ENCODE data around the gene CALHM3. TPM values are rescaled to one million over a fixed set of nuclear protein-coding genes. Genes with fewer than 3 reads are reported as not detected.
"Not testable (repeated sequence)": the region's sequence is repeated elsewhere in the genome, so short reads cannot be mapped to it uniquely, and the experiment has no call there.

CALHM3 gene
- total and polyA plus RNA-seq, 4 donors, result 0.02 to 0.15 TPM; not detected in 2

- no peak for ATAC-seq (ENCODE audit: insufficient read depth, low FRiP score)
- H3K4me1 ChIP-seq (ENCODE audit: control insufficient read depth in 5 of 5, insufficient read depth in 5 of 5, low read length in 5 of 5), result peaks cover 0 to 2% (median 0%) of the 10 kb centered on the region in 5 donors
- WGBS, 2 donors, result 84 to 88% methylated on average over 4 of the region's 4 CpGs
- no peak for TF ChIP-seq CTCF (IDR thresholded peaks at IDR 0.05; ENCODE audit: control extremely low read depth, extremely low read depth)
- no peaks in the 10 kb centered on the region for H3K36me3 ChIP-seq (ENCODE audit: control insufficient read depth in 4 of 4, insufficient read depth in 4 of 4, low read length in 4 of 4)
- no peaks in the 10 kb centered on the region for H3K9me3 ChIP-seq (ENCODE audit: control insufficient read depth in 4 of 4, insufficient read depth in 3 of 4, low read length in 3 of 4)
- no peak overlapping the region for H3K4me3 ChIP-seq
- no peaks in the 10 kb centered on the region for H3K27me3 ChIP-seq (ENCODE audit: control insufficient read depth in 3 of 3, insufficient read depth in 3 of 3, low read length in 2 of 3)
- no peak overlapping the region for H3K27ac ChIP-seq (ENCODE audit: low read depth in 1 of 2, low read length in 1 of 2)
- DNase-seq, result no peak
- H3K9ac ChIP-seq (ENCODE audit: insufficient read depth in 1 of 2, low read length in 2 of 2), result no peak overlapping the region
These were observed 44.6 kb upstream of the CALHM3 start for GRCh38 chr10:103523683-103524082.

GRCh38 chr10:103522006-103522405 is 43.0 kb upstream of the CALHM3 start:
- ATAC-seq (ENCODE audit: insufficient read depth, low FRiP score); H3K27ac ChIP-seq (ENCODE audit: low read depth in 1 of 2, low read length in 1 of 2); DNase-seq; H3K4me3 ChIP-seq; H3K27me3 ChIP-seq (ENCODE audit: control insufficient read depth in 3 of 3, insufficient read depth in 3 of 3, low read length in 2 of 3); H3K9ac ChIP-seq (ENCODE audit: insufficient read depth in 1 of 2, low read length in 2 of 2); H3K36me3 ChIP-seq (ENCODE audit: control insufficient read depth in 4 of 4, insufficient read depth in 4 of 4, low read length in 4 of 4); H3K4me1 ChIP-seq (ENCODE audit: control insufficient read depth in 5 of 5, insufficient read depth in 5 of 5, low read length in 5 of 5); H3K9me3 ChIP-seq (ENCODE audit: control insufficient read depth in 4 of 4, insufficient read depth in 3 of 4, low read length in 3 of 4): not testable (repeated sequence)
- 91 to 93% methylated on average over 7 of the region's 7 CpGs for WGBS, 2 donors

DNA sequence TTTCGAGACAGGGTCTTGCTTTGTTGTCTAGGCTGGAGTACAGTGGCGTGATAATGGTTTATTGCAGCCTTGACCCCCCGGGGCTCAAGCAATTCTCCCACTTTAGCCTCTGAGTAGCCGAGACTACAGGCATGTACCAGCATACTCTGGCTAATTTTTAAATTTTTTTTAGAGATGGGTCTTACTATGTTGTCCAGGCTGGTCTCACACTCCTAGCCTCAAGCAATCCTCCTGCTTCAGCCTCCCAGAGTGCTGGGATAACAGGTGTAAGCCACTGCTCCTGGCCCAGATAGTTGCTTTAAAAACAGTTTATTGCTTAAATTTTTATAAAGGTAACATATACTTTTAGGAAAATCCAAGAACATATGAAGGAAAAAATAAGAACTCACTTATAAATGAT is 40.8 kb upstream of the CALHM3 start:
- ATAC-seq (ENCODE audit: insufficient read depth, low FRiP score) (no peak), DNase-seq (no peak)
- Histone ChIP-seq H3K4me1 (ENCODE audit: control insufficient read depth in 5 of 5, insufficient read depth in 5 of 5, low read length in 5 of 5) (peaks cover 0 to 2% (median 0%) of the 10 kb centered on the region in 5 donors), H3K9ac (ENCODE audit: insufficient read depth in 1 of 2, low read length in 2 of 2) (no peak overlapping the region), H3K27ac (ENCODE audit: low read depth in 1 of 2, low read length in 1 of 2) (no peak overlapping the region), H3K4me3 (no peak overlapping the region), H3K9me3 (ENCODE audit: control insufficient read depth in 4 of 4, insufficient read depth in 3 of 4, low read length in 3 of 4) (no peaks in the 10 kb centered on the region), H3K36me3 (ENCODE audit: control insufficient read depth in 4 of 4, insufficient read depth in 4 of 4, low read length in 4 of 4) (no peaks in the 10 kb centered on the region), H3K27me3 (ENCODE audit: control insufficient read depth in 3 of 3, insufficient read depth in 3 of 3, low read length in 2 of 3) (no peaks in the 10 kb centered on the region)
- WGBS, 2 donors, result 64 to 80% methylated on average over 4 of the region's 4 CpGs
- TF ChIP-seq CTCF (IDR thresholded peaks at IDR 0.05; ENCODE audit: control extremely low read depth, extremely low read depth), result no peak

GRCh38 chr10:103517234-103518085 is 38.4 kb upstream of the CALHM3 start:
- H3K27me3 ChIP-seq (ENCODE audit: control insufficient read depth in 3 of 3, insufficient read depth in 3 of 3, low read length in 2 of 3), result no peaks in the 10 kb centered on the region
- DNase-seq (no peak), ATAC-seq (ENCODE audit: insufficient read depth, low FRiP score) (no peak)
- H3K9me3 ChIP-seq (ENCODE audit: control insufficient read depth in 4 of 4, insufficient read depth in 3 of 4, low read length in 3 of 4), result no peaks in the 10 kb centered on the region
- H3K36me3 ChIP-seq (ENCODE audit: control insufficient read depth in 4 of 4, insufficient read depth in 4 of 4, low read length in 4 of 4), result no peaks in the 10 kb centered on the region
- 96 to 98% methylated on average over 5 of the region's 5 CpGs for WGBS, 2 donors
- H3K27ac ChIP-seq (ENCODE audit: low read depth in 1 of 2, low read length in 1 of 2), result no peak overlapping the region
- peaks cover 0 to 2% (median 0%) of the 10 kb centered on the region in 5 donors for H3K4me1 ChIP-seq (ENCODE audit: control insufficient read depth in 5 of 5, insufficient read depth in 5 of 5, low read length in 5 of 5)
- no peak for TF ChIP-seq CTCF (IDR thresholded peaks at IDR 0.05; ENCODE audit: control extremely low read depth, extremely low read depth)
- H3K4me3 ChIP-seq, result no peak overlapping the region
- H3K9ac ChIP-seq (ENCODE audit: insufficient read depth in 1 of 2, low read length in 2 of 2), result no peak overlapping the region
